GM12801 (cell line): ENCODE data around the gene MYBL2.

Experiments
- CTCF ChIP-seq: IDR thresholded peaks from one replicate; pipeline ENCODE4 v1.5.1; 2011; ENCODE audit warnings: control low read depth; ENCODE audit not compliant: insufficient read length; ENCODE audit errors: extremely low read depth

The MYBL2 gene

DNA sequence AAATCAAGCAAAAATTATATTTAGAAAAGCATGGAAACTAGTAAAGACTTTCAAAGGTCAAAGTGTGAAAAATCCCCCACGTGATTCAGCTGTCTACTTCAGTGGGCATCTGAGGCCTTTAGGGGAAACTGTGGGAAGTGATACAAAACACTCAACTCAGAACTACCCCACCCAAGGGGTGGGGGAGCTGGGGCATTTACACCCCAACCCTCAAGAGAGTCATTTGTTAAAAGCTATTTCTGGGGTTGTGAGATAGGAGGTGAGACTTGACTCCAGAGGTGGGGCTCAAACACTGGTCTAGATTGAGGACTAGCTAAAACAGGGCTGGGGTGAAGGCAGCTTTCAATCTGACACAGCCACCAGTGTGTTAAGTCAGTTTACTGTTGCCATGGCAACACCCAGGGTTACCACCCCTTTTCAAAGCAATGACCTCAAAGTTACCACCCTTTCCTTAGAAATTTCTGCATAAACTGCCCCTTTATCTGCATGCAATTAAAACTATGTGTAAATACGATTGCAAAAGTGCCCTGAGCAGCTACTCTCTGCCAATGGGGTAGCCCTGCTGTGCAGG lies 69.8 kb downstream of the MYBL2 start:
- no peak for TF ChIP-seq CTCF

- no peak for TF ChIP-seq CTCF
Measured at GRCh38 chr20:43737925-43738324, 71.0 kb downstream of the MYBL2 start.

DNA sequence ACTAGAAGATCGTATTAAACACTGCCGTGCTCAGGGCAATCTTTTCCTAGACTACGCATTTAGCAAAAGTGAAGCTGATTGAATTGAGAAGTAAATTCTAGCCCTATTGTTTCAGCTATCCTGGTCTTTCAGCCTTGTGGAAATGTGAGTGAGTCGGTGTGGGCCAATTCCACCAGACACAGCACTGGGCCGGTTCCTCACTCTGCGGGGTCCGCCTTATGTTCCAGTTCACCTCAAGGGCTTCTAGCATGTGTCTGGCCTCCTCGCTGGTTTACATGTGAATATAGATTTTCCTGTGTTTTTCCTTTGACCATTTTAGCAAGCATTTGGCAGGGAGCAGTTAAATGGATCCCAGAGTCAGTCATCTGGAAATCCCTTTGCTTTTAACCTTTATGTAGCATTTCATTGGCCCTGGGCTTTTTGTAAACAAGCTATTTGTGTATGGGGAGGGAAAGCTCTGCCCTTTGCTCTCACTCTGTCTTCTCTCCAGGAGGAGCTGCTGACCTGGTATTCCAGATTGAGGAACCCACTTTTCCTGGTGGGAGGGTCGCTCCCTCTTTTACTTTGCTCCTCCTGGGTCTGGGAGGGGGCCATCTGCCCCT lies 72.3 kb downstream of the MYBL2 start:
- TF ChIP-seq CTCF: no peak

DNA sequence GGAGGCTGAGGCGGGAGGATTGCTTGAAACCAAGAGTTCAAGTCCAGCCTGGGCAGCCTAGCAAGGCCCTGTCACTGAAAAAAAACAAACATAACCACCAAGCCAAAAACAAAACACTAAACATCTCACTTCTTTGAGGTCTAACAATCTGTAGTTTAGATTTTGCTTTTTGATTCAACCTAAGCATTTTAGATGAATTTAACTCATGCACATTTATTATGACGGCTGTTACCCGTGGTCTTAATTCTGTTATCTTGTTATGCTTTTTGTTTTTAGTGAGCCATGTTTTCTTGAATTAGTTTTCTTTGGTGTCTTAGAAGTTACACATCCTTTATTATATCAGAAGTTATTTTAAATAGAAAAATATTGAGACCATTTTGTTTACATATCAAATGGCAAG lies 73.7 kb downstream of the MYBL2 start:
- no peak for TF ChIP-seq CTCF

DNA sequence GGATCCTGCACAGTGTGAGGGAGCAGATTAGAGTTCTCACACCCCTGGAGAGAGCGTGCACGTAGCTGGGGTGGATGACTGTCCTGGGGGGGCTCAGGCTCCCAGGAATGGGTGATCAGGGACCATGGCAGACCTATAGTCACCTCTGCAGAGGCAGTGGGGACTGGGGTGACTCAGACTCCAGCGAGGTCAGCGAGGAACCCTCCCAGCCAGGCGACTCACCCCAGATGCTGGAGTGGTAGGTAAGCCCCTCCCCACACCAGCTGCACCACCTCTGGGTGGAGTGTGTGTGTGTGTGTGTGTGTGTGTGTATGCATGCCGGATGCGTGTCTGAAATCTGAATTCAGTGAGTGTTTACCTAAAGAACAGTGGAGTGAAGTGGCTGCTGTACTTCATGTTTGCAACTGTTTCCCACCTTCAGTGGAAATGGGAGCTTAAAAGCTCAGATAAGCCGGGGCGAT lies 77.3 kb downstream of the MYBL2 start:
- no peak for TF ChIP-seq CTCF

- no peak for TF ChIP-seq CTCF
Measured at GRCh38 chr20:43744966-43745730, 78.2 kb downstream of the MYBL2 start.

- TF ChIP-seq CTCF: no peak
Measured at GRCh38 chr20:43746344-43747137, 79.6 kb downstream of the MYBL2 start.
